Activated CD8-positive, alpha-beta memory T cell treated with anti-CD3 and anti-CD28 coated beads for 36 hours (primary cell): ENCODE results near the gene OR52I2. TPM values are rescaled to one million over a fixed set of nuclear protein-coding genes. Genes with fewer than 3 reads are reported as not detected.

ENCODE experiments used
- CTCF ChIA-PET: fragments of 350-600 bp; sonication (Branson Sonifier 250); formaldehyde crosslinking; loops from one replicate; lab custom pipeline; 2021; ENCODE audit warnings: antibody characterized with exemption; lab: Charles Lee
- POLR2A ChIA-PET: fragments of 350-600 bp; sonication (Branson Sonifier 250); formaldehyde crosslinking; loops from one replicate; lab custom pipeline; 2021; ENCODE audit warnings: antibody characterized with exemption; lab: Charles Lee
- total RNA-seq, 2 experiments: library from RNA; stranded (reverse); gene quantifications; one replicate each; pipeline ENCODE4 v1.2.3, GENCODE V29; 2021

Gene OR52I2
- not detected for total RNA-seq

DNA sequence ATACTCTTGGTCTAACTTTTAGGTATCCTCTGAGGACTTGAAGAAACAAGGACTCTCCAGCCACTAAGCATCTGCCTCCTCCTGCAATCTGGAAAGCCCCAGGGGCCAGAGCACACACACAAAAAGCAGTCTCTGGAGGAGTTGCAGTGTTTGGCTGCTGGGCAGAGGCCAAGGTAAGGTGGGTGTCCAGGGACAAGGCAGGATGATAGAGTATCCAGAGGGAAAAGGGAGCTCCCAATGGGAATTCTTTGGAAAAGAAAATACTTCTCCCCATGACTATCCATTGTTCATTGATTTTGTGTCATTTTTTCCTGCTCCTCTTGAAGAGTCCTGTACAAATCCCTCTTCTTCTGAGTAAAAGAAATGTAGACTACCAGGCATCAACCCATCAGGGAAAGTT lies at the start of gene OR52I2:
TSS of gene OR52I2 (plus strand) at position 301 of the 400 bp plus-strand sequence.
- ChIA-PET CTCF (no interaction called here), POLR2A (no interaction called here)

DNA sequence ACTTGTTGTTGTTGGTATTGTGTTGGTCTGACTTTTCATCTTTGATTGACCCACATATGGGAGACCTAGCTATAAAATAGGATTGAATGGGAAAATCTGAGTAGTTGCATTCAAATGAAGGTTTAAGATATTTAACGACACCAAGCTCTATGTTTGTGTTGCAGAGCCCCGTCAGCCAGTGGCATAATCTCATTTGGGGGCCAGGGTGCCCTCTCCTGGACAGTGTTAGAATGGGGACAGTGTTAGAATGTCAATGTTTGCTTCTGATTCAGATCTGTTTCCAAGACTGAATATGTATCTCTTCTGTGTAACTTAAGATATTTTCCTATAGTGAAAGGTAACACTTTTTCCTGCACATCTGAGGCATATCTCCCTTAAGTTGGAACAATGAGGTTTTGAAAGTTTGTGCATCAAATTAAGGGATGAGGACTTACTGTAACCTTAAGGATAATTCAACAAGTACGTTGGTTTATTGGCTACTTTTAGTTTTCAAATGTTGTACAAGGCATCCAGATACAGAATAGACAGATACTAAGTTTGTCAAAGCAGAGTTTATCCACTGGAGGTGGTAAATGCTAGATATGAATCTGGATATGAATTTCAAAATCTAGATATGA lies 41.8 kb upstream of the OR52I2 start:
- POLR2A ChIA-PET = no interaction called here

DNA sequence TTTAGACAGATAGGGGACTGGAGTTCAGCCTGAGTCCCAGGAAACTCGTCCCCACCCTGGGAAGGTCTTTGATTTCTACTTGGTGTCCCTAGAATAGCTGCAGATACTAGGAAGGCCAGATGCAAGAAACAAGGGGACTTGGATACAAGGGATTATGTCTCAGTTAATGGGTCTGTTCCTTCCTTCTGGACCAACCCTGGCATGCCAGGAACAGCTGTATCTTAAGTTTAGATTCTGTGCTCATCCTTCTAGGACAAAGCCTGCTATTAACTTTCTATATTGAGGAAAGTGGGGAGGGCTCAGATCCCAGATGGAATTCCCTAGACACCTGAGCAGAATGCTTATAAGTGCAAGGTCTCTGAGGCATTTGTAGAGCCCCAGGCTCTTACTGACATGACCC lies 40.5 kb upstream of the OR52I2 start:
- ChIA-PET CTCF (interaction anchor here (0.5 to 7.2 kb wide), 2 partner anchors 354 to 1076 kb away, joined by 3 to 47 read pairs; no protein-coding TSS in a partner anchor), POLR2A (no interaction called here)

More for the DNA sequence above, 41.8 kb upstream of the OR52I2 start:
- CTCF ChIA-PET = interaction anchor here (1.0 to 7.2 kb wide), 3 partner anchors 334 to 357 kb away, joined by 3 to 47 read pairs (median 9); no protein-coding TSS in a partner anchor

DNA sequence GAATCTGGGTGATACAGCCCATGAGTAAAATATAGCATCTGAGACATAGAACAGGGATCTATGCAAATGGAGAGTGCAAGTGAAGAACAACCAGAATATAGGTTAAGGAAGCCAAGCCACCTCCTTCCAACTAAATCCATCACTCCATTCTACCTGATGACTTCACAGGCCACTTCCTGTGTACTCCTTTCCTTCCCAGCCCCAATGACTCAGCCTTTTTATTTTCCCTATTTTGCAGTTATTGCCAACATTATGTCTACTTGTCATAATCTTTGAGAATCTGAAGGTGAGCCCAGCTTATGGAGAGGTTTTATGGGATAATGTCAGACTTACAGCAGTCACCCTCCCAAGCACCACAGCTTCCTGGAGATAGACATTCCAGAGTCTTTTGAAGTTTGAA lies 38.0 kb upstream of the OR52I2 start:
- ChIA-PET POLR2A (no interaction called here), CTCF (interaction anchor here (7.2 kb wide), 1 partner anchor 356 kb away, joined by 47 read pairs; no protein-coding TSS in a partner anchor)

DNA sequence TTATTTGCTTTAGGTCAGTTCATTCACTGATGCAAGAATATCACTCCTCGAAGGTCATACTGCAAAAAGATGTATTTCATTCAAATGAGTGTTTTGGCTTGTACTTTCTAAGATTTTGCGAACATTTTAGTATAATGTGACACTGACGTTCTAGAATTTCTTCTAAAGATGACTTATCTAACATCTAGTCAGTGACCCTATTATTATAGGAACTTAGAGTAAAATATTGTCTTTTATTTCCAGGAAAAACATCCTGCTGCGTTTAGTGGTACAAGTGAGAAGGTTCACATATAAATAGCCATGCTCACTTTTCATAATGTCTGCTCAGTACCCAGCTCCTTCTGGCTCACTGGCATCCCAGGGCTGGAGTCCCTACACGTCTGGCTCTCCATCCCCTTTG lies 36.7 kb upstream of the OR52I2 start, which contains the start of gene OR52M1:
TSS of gene OR52M1 (plus strand) at position 301 of the 400 bp plus-strand sequence. CDS start at position 301, 0 bp downstream.
- CTCF ChIA-PET = no interaction called here
- POLR2A ChIA-PET = no interaction called here

DNA sequence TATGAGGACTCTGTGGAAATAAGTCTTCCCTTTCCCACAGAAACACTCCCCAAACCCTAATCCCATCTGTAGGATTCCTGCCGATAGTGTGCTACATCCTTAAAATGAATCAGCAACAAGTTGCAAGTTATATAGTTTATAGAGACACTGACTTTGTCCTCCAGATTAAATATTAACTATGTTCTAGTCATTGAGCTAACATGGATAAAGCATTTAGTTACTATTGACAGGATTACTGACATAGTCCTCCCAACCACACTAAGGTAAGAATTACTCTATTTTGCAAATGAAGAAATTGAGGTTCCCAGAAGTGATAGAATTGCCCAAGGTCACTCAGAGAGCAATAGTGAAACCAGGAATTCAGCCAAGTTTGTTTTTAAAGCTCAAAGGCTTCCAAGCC lies 34.7 kb upstream of the OR52I2 start:
- POLR2A ChIA-PET = no interaction called here
- CTCF ChIA-PET = interaction anchor here (1.9 kb wide), 1 partner anchor 360 kb away, joined by 7 read pairs; no protein-coding TSS in a partner anchor

DNA sequence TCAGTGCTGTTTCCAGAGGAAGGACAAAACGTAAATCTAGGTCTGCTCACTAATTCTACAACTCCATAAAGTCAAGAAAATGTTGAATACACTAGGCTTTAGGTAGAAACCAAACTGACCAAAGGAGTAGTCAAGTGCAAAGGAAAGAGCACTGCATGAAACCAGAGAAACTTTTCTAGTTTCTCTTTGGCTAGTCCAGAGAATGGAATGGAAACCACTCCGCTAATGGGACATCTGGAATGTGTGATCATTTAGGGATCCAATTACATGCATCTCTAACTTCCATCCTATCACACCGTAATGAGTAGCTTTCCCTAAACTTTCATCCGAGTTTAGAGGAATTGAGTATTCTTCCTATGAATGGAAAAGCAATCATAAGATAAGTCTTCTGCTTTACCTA lies 34.1 kb upstream of the OR52I2 start:
- POLR2A ChIA-PET = no interaction called here
- CTCF ChIA-PET = interaction anchor here (1.9 kb wide), 1 partner anchor 360 kb away, joined by 7 read pairs; no protein-coding TSS in a partner anchor

DNA sequence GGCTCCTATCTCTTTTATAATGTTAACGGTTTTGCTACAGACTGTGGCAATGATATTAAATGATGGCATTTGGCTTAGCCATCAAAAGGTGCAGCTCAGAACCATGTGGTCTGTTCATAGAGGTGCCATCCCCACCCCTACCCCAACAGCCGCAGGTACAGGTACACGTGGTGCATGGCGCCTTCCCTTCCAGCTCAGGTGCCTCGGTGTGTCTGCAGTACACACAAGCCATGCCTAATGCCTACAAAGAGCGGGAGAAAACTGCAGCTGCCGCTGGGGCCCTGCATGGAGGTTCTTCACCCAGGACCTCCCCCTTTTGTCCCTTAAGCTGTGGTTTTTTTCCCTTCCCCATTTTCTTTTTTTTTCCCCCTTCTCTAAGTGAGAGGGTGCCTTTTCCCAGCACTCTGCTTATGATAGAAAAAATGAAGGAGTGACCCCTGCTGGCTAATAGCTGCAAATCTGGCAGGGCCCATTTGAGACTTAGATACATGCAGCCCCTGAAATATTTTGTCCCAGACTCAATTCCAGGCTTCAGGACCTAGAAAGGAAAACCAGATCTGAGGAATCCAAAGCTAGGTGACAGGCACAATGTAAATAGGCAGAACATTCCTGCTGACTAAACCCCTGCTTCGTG lies 30.1 kb upstream of the OR52I2 start:
- ChIA-PET CTCF (interaction anchor here (1.2 kb wide), 1 partner anchor 364 kb away, joined by 4 read pairs; no protein-coding TSS in a partner anchor), POLR2A (no interaction called here)

DNA sequence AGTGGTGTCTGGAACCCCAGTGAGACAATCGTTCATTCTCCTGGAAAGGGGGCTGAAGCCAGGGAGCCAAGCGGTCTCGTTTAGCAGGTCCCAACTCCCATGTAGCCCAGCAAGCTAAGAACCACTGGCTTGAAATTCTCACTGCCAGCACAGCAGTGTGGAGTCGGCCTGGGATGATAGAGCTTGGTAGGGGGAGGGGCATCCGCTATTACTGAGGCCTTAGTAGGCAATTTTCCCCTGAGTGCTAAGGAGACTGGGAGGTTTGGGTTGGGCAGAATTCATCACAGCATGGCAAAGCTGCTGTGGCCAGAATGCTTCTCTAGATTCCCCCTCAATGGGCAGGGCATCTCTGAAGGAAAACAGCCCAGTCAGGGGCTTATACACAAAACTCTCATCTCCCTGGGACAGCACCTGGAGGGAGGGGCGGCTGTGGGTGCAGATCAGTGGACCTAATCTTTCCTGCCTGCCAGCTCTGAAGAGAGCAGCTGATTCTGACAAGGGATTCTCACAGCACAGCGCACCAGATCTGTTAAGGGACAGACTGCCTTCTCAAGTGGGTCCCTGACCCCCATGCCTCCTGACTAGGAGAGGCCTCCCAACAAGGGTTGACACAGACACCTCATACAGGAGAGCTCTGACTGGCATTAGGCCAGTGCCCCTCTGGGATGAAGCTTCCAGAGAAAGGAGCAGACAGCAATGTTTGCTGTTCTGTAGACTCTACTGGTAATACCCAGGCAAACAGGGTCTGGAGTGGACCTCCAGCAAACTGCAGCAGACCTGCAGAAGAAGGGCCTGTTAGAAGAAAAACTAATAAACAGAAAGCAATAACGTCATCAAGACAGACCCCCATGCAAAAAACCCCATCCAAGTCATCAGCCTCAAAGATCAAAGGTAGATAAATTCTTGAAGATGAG lies 21.8 kb upstream of the OR52I2 start:
- ChIA-PET CTCF (no interaction called here), POLR2A (no interaction called here)

DNA sequence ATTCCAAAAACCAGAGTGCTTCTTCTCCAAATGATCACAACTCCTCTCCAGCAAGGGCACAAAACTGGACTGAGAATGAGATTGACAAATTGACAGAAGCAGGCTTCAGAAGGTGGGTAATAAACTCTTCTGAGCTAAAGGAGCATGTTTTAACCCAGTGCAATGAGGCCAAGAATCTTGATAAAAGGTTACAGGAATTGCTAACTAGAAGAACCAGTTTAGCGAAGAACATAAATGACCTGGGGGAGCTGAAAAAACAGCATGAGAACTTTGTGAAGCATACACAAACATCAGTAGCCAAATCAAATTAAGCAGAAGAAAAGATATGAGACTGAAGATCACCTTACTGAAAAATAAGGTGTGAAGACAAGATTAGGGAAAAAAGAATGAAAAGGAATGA lies 21.1 kb upstream of the OR52I2 start:
- POLR2A ChIA-PET = no interaction called here
- CTCF ChIA-PET = no interaction called here

DNA sequence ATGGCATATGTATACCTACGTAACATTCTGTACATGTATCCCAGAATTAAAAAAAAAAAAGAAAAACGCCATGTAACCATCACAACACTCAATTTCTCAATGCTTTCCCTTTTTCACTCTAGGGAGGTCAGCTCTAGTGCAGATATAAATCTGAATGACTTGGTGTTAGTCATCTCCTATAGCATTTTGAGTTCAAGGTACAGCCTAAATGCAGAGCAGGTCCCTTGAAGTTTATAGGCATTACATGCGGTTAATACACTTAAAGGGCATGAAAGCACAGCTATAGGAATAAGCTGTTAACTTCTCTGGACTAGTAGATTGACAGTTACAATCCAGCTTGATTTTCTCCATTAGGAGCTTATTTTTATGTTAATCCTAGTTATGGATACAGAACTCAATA lies 16.2 kb upstream of the OR52I2 start:
- POLR2A ChIA-PET = no interaction called here
- CTCF ChIA-PET = no interaction called here

DNA sequence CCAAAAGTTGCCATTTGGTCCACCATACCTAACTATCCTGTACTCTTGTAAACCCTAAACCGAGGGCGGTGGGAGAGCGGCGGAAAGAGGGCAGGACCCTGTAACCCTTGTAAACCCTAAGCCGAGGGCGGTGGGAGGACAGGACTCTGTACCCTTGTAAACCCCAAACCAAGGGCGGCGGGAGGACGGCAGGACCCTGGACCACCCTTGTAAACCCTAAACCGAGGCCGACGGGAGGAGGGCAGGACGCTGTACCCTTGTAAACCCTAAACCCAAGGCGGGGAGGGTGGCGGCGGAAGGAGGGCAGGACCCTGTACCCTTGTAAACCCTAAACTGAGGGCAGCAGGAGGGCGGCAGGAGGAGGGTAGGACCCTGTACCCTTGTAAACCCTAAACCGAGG lies 12.5 kb upstream of the OR52I2 start:
- POLR2A ChIA-PET = no interaction called here
- CTCF ChIA-PET = no interaction called here

DNA sequence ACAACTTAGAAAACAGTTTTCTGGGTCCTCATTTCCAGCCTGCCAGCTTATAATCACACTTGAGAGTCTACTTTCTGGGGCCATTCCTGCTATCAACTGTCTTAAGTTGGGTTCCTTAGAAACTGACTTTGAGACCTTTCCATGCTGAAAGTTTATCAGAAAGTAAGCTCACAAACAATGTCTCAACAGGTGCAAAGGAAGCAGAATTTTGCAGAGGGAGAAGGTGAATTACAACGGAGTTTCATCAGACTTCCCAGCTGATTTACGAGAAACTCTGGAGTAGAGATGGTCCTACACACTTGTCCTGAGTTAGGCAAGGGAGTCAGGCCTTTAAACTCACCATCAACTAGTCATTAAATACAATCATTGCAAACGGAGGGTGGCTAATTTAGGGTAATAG lies 4.7 kb upstream of the OR52I2 start:
- ChIA-PET CTCF (interaction anchor here (1.3 kb wide), 1 partner anchor 389 kb away, joined by 4 read pairs; no protein-coding TSS in a partner anchor), POLR2A (no interaction called here)

DNA sequence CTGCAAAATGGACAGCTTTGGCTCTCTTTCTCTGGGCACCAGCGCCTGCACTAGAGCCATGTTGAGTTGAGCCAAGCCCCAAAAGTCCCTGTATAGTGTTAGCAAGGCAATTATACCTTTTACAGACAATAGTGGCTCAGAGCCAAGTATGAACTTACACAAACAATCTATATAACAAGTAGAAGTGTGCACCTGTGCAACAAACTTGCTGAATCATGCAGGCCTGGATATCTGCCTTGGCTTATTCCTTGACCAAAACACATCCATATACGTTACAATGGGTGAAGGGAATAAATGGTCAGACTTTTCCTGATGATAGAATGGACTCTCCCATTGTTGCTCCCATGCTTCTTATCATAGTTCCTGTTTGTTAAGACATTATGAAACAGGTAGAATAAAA lies 3.8 kb upstream of the OR52I2 start:
- ChIA-PET POLR2A (no interaction called here), CTCF (interaction anchor here (1.3 kb wide), 1 partner anchor 390 kb away, joined by 4 read pairs; no protein-coding TSS in a partner anchor)

DNA sequence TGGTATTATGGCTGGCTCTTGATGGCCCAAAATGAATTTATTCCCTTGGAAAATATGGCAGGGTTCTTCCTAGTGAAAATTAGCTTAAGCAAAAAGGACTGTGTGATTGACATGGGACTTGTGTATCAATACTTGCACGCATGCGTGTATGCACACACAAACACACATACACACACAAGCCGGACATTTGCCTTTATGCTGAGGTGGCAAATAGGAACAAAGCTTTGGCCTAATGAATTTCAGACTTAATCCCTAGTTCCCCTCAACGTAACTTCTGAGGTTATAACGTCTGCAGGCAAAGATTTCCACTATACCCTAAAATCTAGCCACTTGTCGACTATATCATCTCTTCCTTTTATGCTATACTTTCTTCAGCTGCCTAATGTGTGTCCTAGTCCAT lies 2.9 kb upstream of the OR52I2 start:
- ChIA-PET POLR2A (no interaction called here), CTCF (no interaction called here)

DNA sequence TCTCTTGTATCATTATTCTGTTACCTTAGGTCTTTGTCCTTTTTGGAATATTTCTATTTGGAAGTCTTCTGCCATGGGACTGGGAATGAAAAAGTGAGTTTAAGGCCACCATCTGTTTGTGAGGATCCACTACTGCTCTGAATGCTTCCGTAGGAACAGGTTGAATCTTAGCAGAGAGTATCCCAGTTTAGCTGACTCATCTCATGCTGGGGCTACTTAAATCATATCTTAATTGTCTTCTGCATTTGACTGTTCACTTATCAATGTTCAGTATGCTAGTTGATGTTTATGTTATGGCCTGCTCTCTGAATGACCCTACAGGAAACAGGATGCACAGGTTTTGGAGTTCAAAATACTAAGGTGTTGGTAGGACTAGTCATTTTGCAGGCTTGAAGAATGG lies 1.4 kb upstream of the OR52I2 start:
- ChIA-PET CTCF (interaction anchor here (0.8 kb wide), 1 partner anchor 56 kb away, joined by 3 read pairs; no protein-coding TSS in a partner anchor), POLR2A (no interaction called here)

DNA sequence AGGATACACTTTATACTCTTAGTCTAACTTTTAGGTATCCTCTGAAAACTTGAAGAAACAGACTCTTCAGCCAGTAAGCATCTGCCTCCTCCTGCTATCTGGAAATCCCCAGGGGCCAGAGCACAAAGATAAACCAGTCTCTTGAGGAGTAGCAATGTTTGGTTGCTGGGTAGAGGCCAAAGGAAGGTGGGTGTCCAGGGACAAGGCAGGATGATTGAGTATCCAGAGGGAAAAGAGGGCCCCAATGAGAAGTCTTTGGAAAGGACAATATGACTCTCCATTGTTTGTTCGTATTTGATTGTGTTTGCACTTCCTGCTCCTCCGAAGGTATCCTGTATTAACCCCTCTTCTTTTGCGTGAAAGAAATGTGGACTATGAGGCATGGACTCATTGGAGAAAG lies 7.5 kb downstream of the OR52I2 start:
- CTCF ChIA-PET = no interaction called here
- POLR2A ChIA-PET = no interaction called here

DNA sequence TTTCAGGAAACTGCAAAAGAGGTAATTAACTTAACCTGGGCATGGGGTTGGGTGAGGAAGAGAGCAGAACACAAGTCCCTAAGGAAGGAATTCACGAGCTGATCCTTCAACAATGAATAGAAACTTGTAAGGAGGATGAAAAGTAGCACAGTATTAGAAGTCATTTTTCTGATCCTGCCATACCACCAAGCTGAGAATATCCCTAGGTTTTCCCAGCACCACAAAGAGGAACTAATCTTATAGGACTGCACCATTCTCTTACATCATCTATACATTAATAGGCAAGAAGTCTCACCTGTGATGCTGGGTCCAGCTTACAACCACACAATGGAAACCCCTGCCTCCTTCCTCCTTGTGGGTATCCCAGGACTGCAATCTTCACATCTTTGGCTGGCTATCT lies 12.2 kb downstream of the OR52I2 start, which contains the start of gene OR52I1:
TSS of gene OR52I1 (plus strand) at position 301 of the 400 bp plus-strand sequence. CDS start at position 301, 0 bp downstream.
- POLR2A ChIA-PET = no interaction called here
- CTCF ChIA-PET = no interaction called here

DNA sequence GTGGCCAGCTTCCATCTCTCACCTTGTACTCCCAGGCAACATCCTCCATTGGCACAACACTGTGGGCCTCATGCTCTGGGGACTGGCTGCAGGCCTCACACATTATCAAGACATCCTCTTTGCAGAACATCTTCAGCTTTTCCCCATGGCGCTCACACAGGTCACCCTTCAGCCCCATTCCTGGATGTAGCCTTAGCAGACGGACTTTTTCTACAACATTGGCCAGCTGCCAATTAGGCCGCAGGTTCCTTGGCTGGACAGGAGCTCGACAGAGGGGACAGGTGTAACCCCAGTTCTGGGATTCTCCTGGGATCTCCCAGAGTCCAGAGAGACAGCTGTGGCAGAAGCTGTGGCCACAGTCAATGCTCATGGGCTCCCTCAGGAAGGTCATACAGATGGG lies 23.5 kb downstream of the OR52I2 start:
- ChIA-PET POLR2A (no interaction called here), CTCF (interaction anchor here (0.6 kb wide), 1 partner anchor 8 kb away, joined by 6 read pairs; no protein-coding TSS in a partner anchor)
